Measurements from ENCODE around the gene DYNLRB1.

DYNLRB1 gene

GRCh38 chr20:34540596-34541263 lies 24.5 kb downstream of the DYNLRB1 start:
- Histone ChIP-seq H2BK15ac (ENCODE audit: low read length) (no peak overlapping the region), H3K9ac (ENCODE audit: low read depth, low read length, poor library complexity) (no peak overlapping the region), H3K79me1 (ENCODE audit: low read depth, low read length) (no peaks in the 10 kb centered on the region), H3K18ac (ENCODE audit: low read length) (no peak overlapping the region), H2AK5ac (ENCODE audit: low read depth, low read length) (no peak overlapping the region), H3K4me3 (ENCODE audit: low read length in 2 of 2) (no peak overlapping the region), H3K14ac (ENCODE audit: low read length) (no peak overlapping the region), H2BK5ac (ENCODE audit: low read length) (peak overlapping the region; percentile 16), H3K23ac (ENCODE audit: low read depth, low read length, poor library complexity) (no peak overlapping the region), H4K91ac (ENCODE audit: low read depth, low read length, poor library complexity) (no peak overlapping the region), H2AFZ (ENCODE audit: low read length) (no peak overlapping the region), H3K4me2 (ENCODE audit: insufficient read depth, low read length, poor library complexity, severe bottlenecking) (no peak overlapping the region), H3K36me3 (replicated peaks in 1 of 2; ENCODE audit: control insufficient read depth in 2 of 2, insufficient read depth in 2 of 2, low read length in 2 of 2) (peaks cover 32 to 65% of the 10 kb centered on the region in 2 donors), H3K27me3 (ENCODE audit: control insufficient read depth in 3 of 3, insufficient read depth in 3 of 3, low read depth in 1 of 3, low read length in 3 of 3) (no peaks in the 10 kb centered on the region), H3K27ac (replicated peaks; ENCODE audit: low read length) (no peak overlapping the region), H2BK12ac (ENCODE audit: low read length) (no peak overlapping the region), H3K4me1 (ENCODE audit: control insufficient read depth in 2 of 2, insufficient read depth in 1 of 2, low read depth in 1 of 2, low read length in 2 of 2) (peaks cover 0 to 4% of the 10 kb centered on the region in 2 donors), H2BK120ac (ENCODE audit: low read depth, low read length) (no peak overlapping the region), H3K9me3 (replicated peaks in 1 of 2; ENCODE audit: control insufficient read depth in 2 of 2, insufficient read depth in 1 of 2, low read depth in 1 of 2, low read length in 2 of 2) (no peaks in the 10 kb centered on the region), H3K4ac (ENCODE audit: low read length) (no peak overlapping the region), H4K8ac (ENCODE audit: low read depth, low read length) (no peak overlapping the region)
- WGBS, 2 donors (ENCODE audit: extremely low coverage in 2 of 2, insufficient read length in 2 of 2, insufficient replicate concordance in 1 of 2): no CpG with 5 or more reads among the region's 15 CpGs
- no peak for DNase-seq (ENCODE audit: low spot score)

- H2AFZ ChIP-seq (ENCODE audit: low read length): no peak overlapping the region
- H2BK15ac ChIP-seq (ENCODE audit: low read length): no peak overlapping the region
- DNase-seq (ENCODE audit: low spot score): no peak
- H3K9me3 ChIP-seq (replicated peaks in 1 of 2; ENCODE audit: control insufficient read depth in 2 of 2, insufficient read depth in 1 of 2, low read depth in 1 of 2, low read length in 2 of 2): no peaks in the 10 kb centered on the region
- H3K4me3 ChIP-seq (ENCODE audit: low read length in 2 of 2): no peak overlapping the region
- H4K91ac ChIP-seq (ENCODE audit: low read depth, low read length, poor library complexity): no peak overlapping the region
- H2BK5ac ChIP-seq (ENCODE audit: low read length): peak overlapping the region; percentile 16
- no peak overlapping the region for H3K23ac ChIP-seq (ENCODE audit: low read depth, low read length, poor library complexity)
- no peak overlapping the region for H3K27ac ChIP-seq (replicated peaks; ENCODE audit: low read length)
- no CpG with 5 or more reads among the region's 13 CpGs for WGBS, 2 donors (ENCODE audit: extremely low coverage in 2 of 2, insufficient read length in 2 of 2, insufficient replicate concordance in 1 of 2)
- no peak overlapping the region for H3K4ac ChIP-seq (ENCODE audit: low read length)
- no peak overlapping the region for H2AK5ac ChIP-seq (ENCODE audit: low read depth, low read length)
- no peaks in the 10 kb centered on the region for H3K79me1 ChIP-seq (ENCODE audit: low read depth, low read length)
- H3K4me1 ChIP-seq (ENCODE audit: control insufficient read depth in 2 of 2, insufficient read depth in 1 of 2, low read depth in 1 of 2, low read length in 2 of 2): peaks cover 0 to 4% of the 10 kb centered on the region in 2 donors
- H2BK120ac ChIP-seq (ENCODE audit: low read depth, low read length): no peak overlapping the region
- no peaks in the 10 kb centered on the region for H3K27me3 ChIP-seq (ENCODE audit: control insufficient read depth in 3 of 3, insufficient read depth in 3 of 3, low read depth in 1 of 3, low read length in 3 of 3)
- no peak overlapping the region for H3K9ac ChIP-seq (ENCODE audit: low read depth, low read length, poor library complexity)
- H2BK12ac ChIP-seq (ENCODE audit: low read length): no peak overlapping the region
- H3K18ac ChIP-seq (ENCODE audit: low read length): no peak overlapping the region
- H4K8ac ChIP-seq (ENCODE audit: low read depth, low read length): no peak overlapping the region
- H3K14ac ChIP-seq (ENCODE audit: low read length): no peak overlapping the region
- H3K36me3 ChIP-seq (replicated peaks in 1 of 2; ENCODE audit: control insufficient read depth in 2 of 2, insufficient read depth in 2 of 2, low read length in 2 of 2): peaks cover 27 to 59% of the 10 kb centered on the region in 2 donors
- no peak overlapping the region for H3K4me2 ChIP-seq (ENCODE audit: insufficient read depth, low read length, poor library complexity, severe bottlenecking)
These were observed 25.2 kb downstream of the DYNLRB1 start for GRCh38 chr20:34541264-34541901.

GRCh38 chr20:34541917-34542316 lies 25.7 kb downstream of the DYNLRB1 start:
- no peak overlapping the region for H2AFZ ChIP-seq (ENCODE audit: low read length)
- no peak overlapping the region for H3K4ac ChIP-seq (ENCODE audit: low read length)
- no peak overlapping the region for H2BK5ac ChIP-seq (ENCODE audit: low read length)
- H2AK5ac ChIP-seq (ENCODE audit: low read depth, low read length): no peak overlapping the region
- no peak overlapping the region for H4K91ac ChIP-seq (ENCODE audit: low read depth, low read length, poor library complexity)
- H3K4me2 ChIP-seq (ENCODE audit: insufficient read depth, low read length, poor library complexity, severe bottlenecking): no peak overlapping the region
- no peak overlapping the region for H3K14ac ChIP-seq (ENCODE audit: low read length)
- no peak for DNase-seq (ENCODE audit: low spot score)
- no peaks in the 10 kb centered on the region for H3K9me3 ChIP-seq (replicated peaks in 1 of 2; ENCODE audit: control insufficient read depth in 2 of 2, insufficient read depth in 1 of 2, low read depth in 1 of 2, low read length in 2 of 2)
- no peak overlapping the region for H2BK12ac ChIP-seq (ENCODE audit: low read length)
- WGBS, 2 donors (ENCODE audit: extremely low coverage in 2 of 2, insufficient read length in 2 of 2, insufficient replicate concordance in 1 of 2): no CpG with 5 or more reads among the region's 16 CpGs
- H2BK120ac ChIP-seq (ENCODE audit: low read depth, low read length): no peak overlapping the region
- H4K8ac ChIP-seq (ENCODE audit: low read depth, low read length): no peak overlapping the region
- no peak overlapping the region for H3K23ac ChIP-seq (ENCODE audit: low read depth, low read length, poor library complexity)
- no peak overlapping the region for H3K18ac ChIP-seq (ENCODE audit: low read length)
- peaks cover 0 to 4% of the 10 kb centered on the region in 2 donors for H3K4me1 ChIP-seq (ENCODE audit: control insufficient read depth in 2 of 2, insufficient read depth in 1 of 2, low read depth in 1 of 2, low read length in 2 of 2)
- H3K79me1 ChIP-seq (ENCODE audit: low read depth, low read length): no peaks in the 10 kb centered on the region
- H3K27ac ChIP-seq (replicated peaks; ENCODE audit: low read length): no peak overlapping the region
- no peak overlapping the region for H3K9ac ChIP-seq (ENCODE audit: low read depth, low read length, poor library complexity)
- H3K4me3 ChIP-seq (ENCODE audit: low read length in 2 of 2): no peak overlapping the region
- peaks cover 24 to 54% of the 10 kb centered on the region in 2 donors for H3K36me3 ChIP-seq (replicated peaks in 1 of 2; ENCODE audit: control insufficient read depth in 2 of 2, insufficient read depth in 2 of 2, low read length in 2 of 2)
- no peaks in the 10 kb centered on the region for H3K27me3 ChIP-seq (ENCODE audit: control insufficient read depth in 3 of 3, insufficient read depth in 3 of 3, low read depth in 1 of 3, low read length in 3 of 3)
- no peak overlapping the region for H2BK15ac ChIP-seq (ENCODE audit: low read length)

- H2BK12ac ChIP-seq (ENCODE audit: low read length): no peak overlapping the region
- H3K4ac ChIP-seq (ENCODE audit: low read length): no peak overlapping the region
- H2BK120ac ChIP-seq (ENCODE audit: low read depth, low read length): no peak overlapping the region
- H3K9me3 ChIP-seq (replicated peaks in 1 of 2; ENCODE audit: control insufficient read depth in 2 of 2, insufficient read depth in 1 of 2, low read depth in 1 of 2, low read length in 2 of 2): no peaks in the 10 kb centered on the region
- no peak overlapping the region for H3K4me3 ChIP-seq (ENCODE audit: low read length in 2 of 2)
- H2BK15ac ChIP-seq (ENCODE audit: low read length): no peak overlapping the region
- no peak overlapping the region for H4K8ac ChIP-seq (ENCODE audit: low read depth, low read length)
- no peak overlapping the region for H3K14ac ChIP-seq (ENCODE audit: low read length)
- H3K79me1 ChIP-seq (ENCODE audit: low read depth, low read length): no peaks in the 10 kb centered on the region
- no peak overlapping the region for H3K18ac ChIP-seq (ENCODE audit: low read length)
- H3K4me1 ChIP-seq (ENCODE audit: control insufficient read depth in 2 of 2, insufficient read depth in 1 of 2, low read depth in 1 of 2, low read length in 2 of 2): peaks cover 0 to 4% of the 10 kb centered on the region in 2 donors
- no peak for DNase-seq (ENCODE audit: low spot score)
- H3K4me2 ChIP-seq (ENCODE audit: insufficient read depth, low read length, poor library complexity, severe bottlenecking): no peak overlapping the region
- H3K9ac ChIP-seq (ENCODE audit: low read depth, low read length, poor library complexity): no peak overlapping the region
- H3K27me3 ChIP-seq (ENCODE audit: control insufficient read depth in 3 of 3, insufficient read depth in 3 of 3, low read depth in 1 of 3, low read length in 3 of 3): no peaks in the 10 kb centered on the region
- H4K91ac ChIP-seq (ENCODE audit: low read depth, low read length, poor library complexity): no peak overlapping the region
- no peak overlapping the region for H3K27ac ChIP-seq (replicated peaks; ENCODE audit: low read length)
- no peak overlapping the region for H2AFZ ChIP-seq (ENCODE audit: low read length)
- no peak overlapping the region for H2BK5ac ChIP-seq (ENCODE audit: low read length)
- H2AK5ac ChIP-seq (ENCODE audit: low read depth, low read length): no peak overlapping the region
- H3K36me3 ChIP-seq (replicated peaks in 1 of 2; ENCODE audit: control insufficient read depth in 2 of 2, insufficient read depth in 2 of 2, low read length in 2 of 2): peaks cover 19 to 49% of the 10 kb centered on the region in 2 donors
- H3K23ac ChIP-seq (ENCODE audit: low read depth, low read length, poor library complexity): no peak overlapping the region
- no CpG with 5 or more reads among the region's 6 CpGs for WGBS, 2 donors (ENCODE audit: extremely low coverage in 2 of 2, insufficient read length in 2 of 2, insufficient replicate concordance in 1 of 2)
These were observed 26.2 kb downstream of the DYNLRB1 start for GRCh38 chr20:34542439-34542838.

All from neuronal stem cell (in vitro differentiated cells).